SU-DHL-6 (cell line): ENCODE measurements around the gene NADK.
"Not testable (repeated sequence)": the region's sequence is repeated elsewhere in the genome, so short reads cannot be mapped to it uniquely, and the experiment has no call there.

ENCODE experiments used
- EZH2phosphoT487 ChIP-seq: fragments of 200-600 bp; sonication (generic), shearing (Covaris generic); conservative IDR thresholded peaks from 2 replicates; pipeline ENCODE4 v1.6.1; 2018; ENCODE audit warnings: mild to moderate bottlenecking, antibody characterized with exemption, low read length, moderate library complexity, mixed read lengths
- TF ChIP-seq, protein P1 (sequence below): fragments of 200-600 bp; sonication (generic); IDR thresholded peaks from one replicate; pipeline ENCODE4 v1.5.1; 2017; ENCODE audit warnings: antibody characterized with exemption, mild to moderate bottlenecking, low read length, moderate library complexity; ENCODE audit not compliant: insufficient read depth, poor library complexity, severe bottlenecking

DNA sequence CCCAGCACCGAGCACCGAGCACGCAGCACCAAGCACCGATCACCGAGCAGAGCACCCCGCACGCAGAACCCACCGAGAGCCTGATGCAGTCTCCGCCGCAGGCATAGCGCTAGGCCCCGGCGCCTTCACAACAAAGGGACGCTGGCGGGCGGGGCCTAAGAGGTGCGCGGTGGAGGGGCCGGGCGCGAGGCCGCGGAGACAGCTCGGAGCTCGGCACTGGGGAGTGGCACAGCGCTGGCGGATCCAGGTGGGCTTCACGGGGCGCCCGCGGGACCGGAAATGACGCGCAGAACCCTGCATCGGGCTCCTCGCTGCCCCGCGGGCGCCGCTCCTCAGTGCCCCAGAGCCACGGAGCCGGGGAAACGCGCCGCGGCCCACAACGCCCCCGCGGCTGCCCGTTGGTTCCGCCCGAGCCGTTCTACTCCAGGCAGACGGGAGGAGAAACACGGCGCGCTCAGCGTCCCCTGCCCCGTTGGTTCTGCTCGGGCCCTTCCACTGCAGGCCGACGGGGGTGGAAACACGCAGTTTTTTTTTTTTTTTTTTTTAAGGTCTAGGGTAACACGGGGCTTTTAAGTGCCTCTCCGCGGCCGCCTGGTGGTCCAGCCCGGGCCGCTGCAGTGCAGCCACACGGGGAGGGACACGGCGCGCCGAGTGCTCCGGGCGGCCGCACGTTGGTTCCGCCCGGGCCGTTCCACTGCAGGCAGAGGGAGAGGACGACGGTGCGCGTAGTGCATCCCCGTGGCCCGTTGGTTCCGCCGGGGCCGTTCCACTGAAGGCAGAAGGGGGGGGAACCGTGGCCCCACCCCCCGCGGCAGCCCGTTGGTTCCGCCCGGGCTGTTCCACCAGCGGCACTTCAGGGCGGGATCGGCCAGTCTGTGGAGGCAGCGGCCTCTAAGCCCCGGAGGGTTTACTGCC, 32.4 kb downstream of the NADK start:
- TF ChIP-seq, protein P1, sequence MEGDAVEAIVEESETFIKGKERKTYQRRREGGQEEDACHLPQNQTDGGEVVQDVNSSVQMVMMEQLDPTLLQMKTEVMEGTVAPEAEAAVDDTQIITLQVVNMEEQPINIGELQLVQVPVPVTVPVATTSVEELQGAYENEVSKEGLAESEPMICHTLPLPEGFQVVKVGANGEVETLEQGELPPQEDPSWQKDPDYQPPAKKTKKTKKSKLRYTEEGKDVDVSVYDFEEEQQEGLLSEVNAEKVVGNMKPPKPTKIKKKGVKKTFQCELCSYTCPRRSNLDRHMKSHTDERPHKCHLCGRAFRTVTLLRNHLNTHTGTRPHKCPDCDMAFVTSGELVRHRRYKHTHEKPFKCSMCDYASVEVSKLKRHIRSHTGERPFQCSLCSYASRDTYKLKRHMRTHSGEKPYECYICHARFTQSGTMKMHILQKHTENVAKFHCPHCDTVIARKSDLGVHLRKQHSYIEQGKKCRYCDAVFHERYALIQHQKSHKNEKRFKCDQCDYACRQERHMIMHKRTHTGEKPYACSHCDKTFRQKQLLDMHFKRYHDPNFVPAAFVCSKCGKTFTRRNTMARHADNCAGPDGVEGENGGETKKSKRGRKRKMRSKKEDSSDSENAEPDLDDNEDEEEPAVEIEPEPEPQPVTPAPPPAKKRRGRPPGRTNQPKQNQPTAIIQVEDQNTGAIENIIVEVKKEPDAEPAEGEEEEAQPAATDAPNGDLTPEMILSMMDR, result not testable (repeated sequence)
- TF ChIP-seq EZH2phosphoT487, result not testable (repeated sequence)
